Osteocyte (in vitro differentiated cells): Measurements from ENCODE around the gene FUT1. TPM values are rescaled to one million over a fixed set of nuclear protein-coding genes. Genes with fewer than 3 reads are reported as not detected.
A peak's percentile ranks its signal among the peaks of the same experiment; 100 is the strongest.

Experiments
- DNase-seq: peaks from one replicate; pipeline ENCODE4 v3.0.0; 2021; ENCODE audit warnings: mixed read lengths; ENCODE audit not compliant: unreplicated experiment; ENCODE audit errors: extremely low spot score
- H3K27ac Mint-ChIP-seq: one replicate; pipeline ENCODE4 v1.8.0; 2021; ENCODE audit warnings: mild to moderate bottlenecking, mixed read lengths; ENCODE audit not compliant: unreplicated experiment
- H3K27me3 Mint-ChIP-seq: one replicate; pipeline ENCODE4 v1.8.0; 2021; ENCODE audit warnings: mixed read lengths; ENCODE audit not compliant: unreplicated experiment
- H3K36me3 Mint-ChIP-seq: one replicate; pipeline ENCODE4 v1.8.0; 2021; ENCODE audit warnings: mixed read lengths; ENCODE audit not compliant: unreplicated experiment
- H3K4me1 Mint-ChIP-seq: one replicate; pipeline ENCODE4 v1.8.0; 2021; ENCODE audit warnings: mixed read lengths; ENCODE audit not compliant: unreplicated experiment
- H3K4me3 Mint-ChIP-seq: one replicate; pipeline ENCODE4 v1.8.0; 2021; ENCODE audit warnings: mild to moderate bottlenecking, moderate library complexity, mixed read lengths; ENCODE audit not compliant: unreplicated experiment
- H3K9me3 Mint-ChIP-seq: one replicate; pipeline ENCODE4 v1.8.0; 2021; ENCODE audit warnings: mixed read lengths; ENCODE audit not compliant: unreplicated experiment
- total RNA-seq: library from RNA; stranded (reverse); gene quantifications from 2 replicates; pipeline ENCODE4 v1.2.1, GENCODE V29; 2021
- TF ChIP-seq, protein P1 (sequence below): fragments of 200-600 bp; sonication (generic); IDR thresholded peaks from 2 replicates; pipeline ENCODE4 v1.5.0; 2021; ENCODE audit warnings: antibody characterized with exemption, mild to moderate bottlenecking, moderate library complexity

Gene FUT1
- total RNA-seq, 1 donor from 2014 or later = 0.11 TPM

DNA sequence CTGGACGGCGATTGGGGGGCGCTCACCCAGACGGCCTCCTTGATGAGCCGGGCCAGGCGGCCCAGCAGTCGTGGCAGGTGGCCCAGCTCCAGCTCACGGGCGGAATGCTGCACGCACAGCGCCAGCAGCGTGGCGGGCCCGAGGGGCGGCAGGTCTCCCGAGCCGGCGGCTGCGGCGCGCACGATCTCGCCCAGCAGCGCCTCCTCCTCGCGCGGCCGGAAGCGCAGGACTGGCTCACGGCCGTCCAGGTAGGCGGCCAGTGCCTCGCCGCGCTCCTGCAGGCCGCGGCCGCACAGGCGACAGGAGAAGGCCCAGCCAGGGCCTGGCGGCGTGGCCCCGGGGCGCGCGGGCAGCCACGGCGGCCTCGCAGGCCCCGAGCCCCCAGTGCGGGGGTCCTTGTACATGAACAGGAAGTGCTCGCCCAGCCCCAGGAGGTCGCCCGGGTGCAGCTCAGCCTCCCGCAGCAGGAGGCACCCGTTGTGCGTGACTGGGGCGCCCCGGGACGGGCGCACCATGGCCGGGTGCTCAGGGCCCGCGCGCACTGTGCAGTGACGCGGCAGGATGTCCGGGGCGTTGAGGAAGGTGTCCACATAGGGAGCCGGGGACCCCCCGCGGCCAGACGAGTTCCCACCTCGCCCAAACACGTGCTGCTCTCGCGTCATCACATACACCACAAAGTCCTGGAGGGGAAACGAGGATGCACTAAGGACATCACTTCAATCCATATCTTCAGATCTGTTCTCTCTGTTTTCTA is 23.4 kb downstream of the FUT1 start:
- Mint-ChIP-seq H3K27me3 (no peaks in the 10 kb centered on the region), H3K4me1 (peaks cover 13% of the 10 kb centered on the region), H3K9me3 (peaks cover 7% of the 10 kb centered on the region), H3K27ac (no peak overlapping the region), H3K4me3 (no peak overlapping the region), H3K36me3 (no peaks in the 10 kb centered on the region)
- TF ChIP-seq, protein P1, sequence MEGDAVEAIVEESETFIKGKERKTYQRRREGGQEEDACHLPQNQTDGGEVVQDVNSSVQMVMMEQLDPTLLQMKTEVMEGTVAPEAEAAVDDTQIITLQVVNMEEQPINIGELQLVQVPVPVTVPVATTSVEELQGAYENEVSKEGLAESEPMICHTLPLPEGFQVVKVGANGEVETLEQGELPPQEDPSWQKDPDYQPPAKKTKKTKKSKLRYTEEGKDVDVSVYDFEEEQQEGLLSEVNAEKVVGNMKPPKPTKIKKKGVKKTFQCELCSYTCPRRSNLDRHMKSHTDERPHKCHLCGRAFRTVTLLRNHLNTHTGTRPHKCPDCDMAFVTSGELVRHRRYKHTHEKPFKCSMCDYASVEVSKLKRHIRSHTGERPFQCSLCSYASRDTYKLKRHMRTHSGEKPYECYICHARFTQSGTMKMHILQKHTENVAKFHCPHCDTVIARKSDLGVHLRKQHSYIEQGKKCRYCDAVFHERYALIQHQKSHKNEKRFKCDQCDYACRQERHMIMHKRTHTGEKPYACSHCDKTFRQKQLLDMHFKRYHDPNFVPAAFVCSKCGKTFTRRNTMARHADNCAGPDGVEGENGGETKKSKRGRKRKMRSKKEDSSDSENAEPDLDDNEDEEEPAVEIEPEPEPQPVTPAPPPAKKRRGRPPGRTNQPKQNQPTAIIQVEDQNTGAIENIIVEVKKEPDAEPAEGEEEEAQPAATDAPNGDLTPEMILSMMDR = no peak
- no peak for DNase-seq

DNA sequence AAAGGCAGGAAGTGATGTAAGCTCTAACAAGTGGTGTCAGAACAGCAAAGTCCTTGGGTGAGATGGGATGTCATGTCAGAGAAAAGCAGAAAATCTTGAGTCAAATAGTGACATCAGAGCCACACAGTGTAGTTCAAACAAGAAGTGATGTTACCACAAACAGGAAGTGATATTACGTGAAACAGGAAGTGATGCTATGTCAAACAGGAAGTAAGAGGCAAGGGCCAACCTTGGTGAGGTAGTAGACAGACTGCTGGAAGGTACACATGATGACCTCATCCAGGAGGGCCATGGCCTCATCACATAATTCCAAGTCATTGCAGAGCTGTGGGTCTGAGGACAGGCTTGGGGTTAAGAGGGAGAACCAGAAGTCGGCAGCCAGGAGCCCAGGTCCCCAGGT is 25.9 kb downstream of the FUT1 start:
- Mint-ChIP-seq H3K9me3 (peaks cover 7% of the 10 kb centered on the region), H3K27me3 (no peaks in the 10 kb centered on the region), H3K27ac (peak overlapping the region; percentile 21), H3K36me3 (no peaks in the 10 kb centered on the region), H3K4me1 (peaks cover 13% of the 10 kb centered on the region), H3K4me3 (no peak overlapping the region)
- TF ChIP-seq, protein P1 = no peak
- DNase-seq = no peak

DNA sequence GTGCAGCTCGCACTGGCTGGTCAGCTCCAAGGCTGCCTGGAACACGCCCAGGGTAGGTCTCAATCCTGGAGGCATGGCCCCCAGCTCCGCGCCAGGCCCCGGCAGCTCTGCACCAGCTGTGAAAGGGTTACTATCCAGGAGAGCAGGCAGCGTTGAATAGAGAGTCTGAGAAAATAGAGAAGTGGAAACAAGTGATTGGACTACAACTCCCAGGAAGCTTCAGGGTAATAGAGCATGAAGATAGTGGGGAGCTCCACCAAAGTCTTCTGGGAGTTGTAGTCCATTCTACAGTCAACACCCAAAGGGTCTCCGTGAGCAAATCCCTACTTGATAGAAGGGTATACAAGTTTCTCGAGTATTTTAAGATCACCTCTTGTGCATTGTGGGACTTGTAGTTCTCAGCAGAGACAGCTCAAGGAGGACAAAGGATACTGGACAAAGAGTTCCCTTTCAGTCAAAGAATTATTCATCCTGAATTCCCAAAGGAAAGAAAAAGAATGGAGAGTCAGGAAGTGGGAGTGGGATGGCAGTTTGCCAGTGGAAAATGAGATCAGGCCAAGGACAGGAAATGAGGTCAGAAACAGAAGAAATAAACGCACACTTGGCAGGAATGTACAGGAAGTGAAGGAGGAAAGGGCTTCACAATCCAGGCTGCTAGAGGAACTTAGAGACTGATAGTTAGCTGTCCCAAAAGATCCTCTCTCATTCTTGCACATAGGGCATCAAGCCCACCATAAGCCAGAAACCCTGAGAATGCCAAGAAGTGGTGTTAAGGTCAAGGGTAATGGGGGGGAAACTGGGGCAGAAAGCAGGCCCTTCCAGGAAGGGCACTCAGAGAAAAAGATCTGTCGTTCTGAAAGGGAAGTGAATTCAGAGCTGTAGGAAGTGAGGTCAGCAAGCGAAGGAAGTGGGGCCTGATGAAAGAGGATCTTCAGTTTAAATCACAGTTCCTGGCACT is 27.4 kb downstream of the FUT1 start:
- Mint-ChIP-seq H3K9me3 (peaks cover 7% of the 10 kb centered on the region), H3K4me1 (peaks cover 21% of the 10 kb centered on the region), H3K4me3 (no peak overlapping the region), H3K27ac (peak overlapping the region; percentile 98), H3K27me3 (no peaks in the 10 kb centered on the region), H3K36me3 (no peaks in the 10 kb centered on the region)
- DNase-seq = no peak
- TF ChIP-seq, protein P1 = no peak

DNA sequence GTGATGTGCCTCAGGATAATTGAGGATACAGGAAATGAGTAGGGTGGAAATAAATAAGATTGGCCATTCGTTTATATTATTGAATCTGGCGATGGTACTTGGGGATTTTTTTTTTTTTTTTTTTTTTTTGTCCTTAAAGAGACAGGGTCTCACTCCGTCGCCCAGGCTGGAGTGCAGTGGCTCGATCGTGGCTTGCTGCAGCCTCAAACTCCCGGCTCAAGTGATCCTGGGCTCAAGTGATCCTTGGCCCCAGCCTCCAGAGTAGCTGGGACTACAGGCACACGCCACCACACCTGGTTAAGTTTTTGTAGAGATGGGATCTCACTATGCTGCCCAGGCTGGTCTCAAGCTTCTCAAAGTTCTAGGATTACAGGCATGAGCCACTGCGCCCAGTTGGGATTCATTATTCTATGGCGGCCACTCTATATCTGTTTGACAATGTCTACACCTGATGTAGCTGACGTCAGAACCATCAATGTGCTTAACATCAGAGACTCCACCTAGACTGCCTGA is 30.2 kb downstream of the FUT1 start:
- Mint-ChIP-seq H3K9me3 (peaks cover 7% of the 10 kb centered on the region), H3K4me3 (no peak overlapping the region), H3K4me1 (peaks cover 27% of the 10 kb centered on the region), H3K27ac (no peak overlapping the region), H3K27me3 (no peaks in the 10 kb centered on the region), H3K36me3 (no peaks in the 10 kb centered on the region)
- TF ChIP-seq, protein P1 = no peak
- DNase-seq = no peak
